GM18520 (cell line): Measurements from ENCODE around the gene ILKAP.

Source experiments
- ATAC-seq: cut with Tn5 transposase; IDR thresholded peaks from one replicate; pipeline ENCODE4 v1.9.1; 2021; ENCODE audit not compliant: unreplicated experiment

Gene ILKAP

DNA sequence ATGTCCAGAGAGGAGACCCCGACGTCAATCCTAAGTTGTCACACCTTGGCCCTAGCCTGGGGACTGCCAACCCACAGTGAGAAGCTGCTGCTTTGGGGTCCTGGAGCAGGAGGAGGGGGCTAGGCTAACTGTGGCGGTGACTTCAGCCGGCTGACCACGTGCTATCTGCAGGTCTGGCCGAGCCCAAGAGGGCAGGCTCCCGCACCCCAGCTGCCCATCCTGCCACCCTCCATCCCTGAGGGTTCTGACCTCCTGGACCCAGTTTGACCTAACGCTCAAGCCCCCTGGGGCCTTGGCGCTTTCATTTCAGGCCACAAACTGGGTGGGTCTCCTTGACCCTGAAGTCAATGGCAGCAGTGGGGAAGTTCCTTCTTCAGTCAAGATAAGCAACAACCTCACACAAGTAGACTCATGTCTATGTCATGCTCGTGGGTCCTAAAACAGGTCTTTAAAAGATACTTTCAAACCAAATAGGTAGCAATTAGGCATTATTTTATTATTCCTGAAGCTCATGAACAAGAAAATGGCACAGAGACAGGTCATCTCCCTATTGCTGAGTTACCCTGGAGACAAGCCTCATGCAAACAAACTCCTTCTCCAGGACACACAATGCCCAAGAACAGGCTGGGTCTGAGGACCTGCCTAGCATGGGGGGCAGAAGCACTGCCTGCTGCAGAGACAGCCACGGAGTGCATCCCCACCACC is 34.1 kb upstream of the ILKAP start:
- ATAC-seq, result no peak

DNA sequence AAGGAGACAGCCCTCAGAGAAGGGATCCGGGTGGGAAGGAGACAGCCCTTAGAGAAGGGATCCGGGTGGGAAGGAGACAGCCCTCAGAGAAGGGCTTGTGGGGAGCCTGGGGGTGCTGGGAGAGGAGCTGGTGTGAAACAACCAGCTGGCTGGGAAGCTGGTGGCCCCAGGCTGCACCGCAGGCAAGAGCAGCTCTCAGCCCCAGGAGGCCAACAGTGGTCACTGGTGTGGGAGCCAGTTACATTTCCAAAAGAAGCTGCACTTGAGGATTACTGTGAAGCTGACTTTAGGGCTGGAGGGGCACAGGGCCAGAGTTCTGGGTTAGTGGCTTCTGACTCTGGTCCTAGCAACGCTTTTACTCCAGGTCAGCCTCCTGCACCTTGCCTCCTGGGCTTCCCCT is 33.1 kb upstream of the ILKAP start:
- ATAC-seq, result no peak

DNA sequence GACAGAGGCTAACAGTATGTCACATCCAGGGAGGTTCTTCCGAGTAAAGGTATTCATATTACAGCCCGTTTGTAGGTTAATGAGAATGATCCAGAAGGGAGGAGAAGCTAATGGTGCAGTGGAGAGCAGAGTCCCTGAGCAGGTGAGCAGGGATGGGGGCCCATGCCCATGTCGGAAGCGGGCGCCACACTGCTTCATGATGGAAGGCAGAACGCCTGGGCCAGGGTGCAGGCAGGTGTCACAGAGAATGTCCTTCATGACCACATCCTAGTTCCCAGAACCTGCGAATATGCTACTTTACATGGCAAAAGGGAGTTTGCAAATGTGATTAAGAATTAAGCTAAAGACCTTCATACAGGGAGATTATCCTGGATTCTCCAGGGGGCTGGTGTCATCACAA is 32.4 kb upstream of the ILKAP start:
- ATAC-seq, result no peak

DNA sequence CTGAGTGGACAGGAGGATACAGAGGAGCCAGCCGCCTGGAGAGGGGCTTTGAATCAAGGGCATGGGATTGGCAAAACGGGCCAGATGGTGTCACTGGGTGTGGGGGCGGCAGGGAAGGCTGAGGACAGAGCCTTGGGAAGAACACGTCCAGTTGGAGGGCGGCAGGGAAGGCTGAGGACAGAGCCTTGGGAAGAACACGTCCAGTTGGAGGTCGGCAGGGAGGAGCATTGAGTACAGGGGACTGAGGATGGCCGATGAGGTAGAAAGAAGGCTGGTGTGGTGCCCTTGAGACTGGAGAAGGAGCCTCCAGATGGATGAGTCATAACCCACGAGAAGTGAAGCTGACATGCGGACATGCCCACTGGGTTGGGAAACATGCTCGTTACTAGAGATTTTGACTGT is 31.8 kb upstream of the ILKAP start:
- ATAC-seq, result no peak

DNA sequence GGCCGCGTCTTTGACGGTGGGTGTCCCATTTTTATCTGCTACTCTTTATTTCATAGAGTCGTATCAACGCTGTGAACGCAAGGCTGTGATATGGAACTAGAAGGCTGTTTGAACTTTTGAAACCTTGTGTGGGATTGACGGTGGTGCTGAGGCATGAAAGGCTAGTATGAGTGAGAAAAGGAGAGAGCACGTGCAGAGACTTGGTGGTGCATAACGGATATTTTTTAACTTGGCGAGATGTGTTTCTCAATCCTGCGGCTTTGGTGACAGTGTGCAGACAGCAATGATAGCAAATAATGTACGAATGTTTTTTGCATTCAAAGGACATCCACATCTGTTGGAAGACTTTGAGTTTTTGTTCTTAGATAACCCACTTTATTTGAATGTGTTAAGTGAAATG is 30.1 kb upstream of the ILKAP start:
- ATAC-seq, result no peak

DNA sequence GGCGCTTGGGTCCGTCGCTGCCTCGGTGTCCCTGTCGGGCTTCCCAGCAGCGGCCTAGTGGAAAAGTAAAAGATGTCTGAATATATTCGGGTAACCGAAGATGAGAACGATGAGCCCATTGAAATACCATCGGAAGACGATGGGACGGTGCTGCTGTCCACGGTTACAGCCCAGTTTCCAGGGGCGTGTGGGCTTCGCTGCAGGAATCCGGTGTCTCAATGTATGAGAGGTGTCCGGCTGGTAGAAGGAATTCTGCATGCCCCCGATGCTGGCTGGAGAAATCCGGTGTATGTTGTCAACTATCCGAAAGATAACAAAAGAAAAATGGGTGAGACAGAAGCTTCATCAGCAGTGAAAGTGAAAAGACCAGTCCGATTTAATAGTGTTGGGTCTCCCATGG is 28.3 kb upstream of the ILKAP start:
- ATAC-seq, result no peak

DNA sequence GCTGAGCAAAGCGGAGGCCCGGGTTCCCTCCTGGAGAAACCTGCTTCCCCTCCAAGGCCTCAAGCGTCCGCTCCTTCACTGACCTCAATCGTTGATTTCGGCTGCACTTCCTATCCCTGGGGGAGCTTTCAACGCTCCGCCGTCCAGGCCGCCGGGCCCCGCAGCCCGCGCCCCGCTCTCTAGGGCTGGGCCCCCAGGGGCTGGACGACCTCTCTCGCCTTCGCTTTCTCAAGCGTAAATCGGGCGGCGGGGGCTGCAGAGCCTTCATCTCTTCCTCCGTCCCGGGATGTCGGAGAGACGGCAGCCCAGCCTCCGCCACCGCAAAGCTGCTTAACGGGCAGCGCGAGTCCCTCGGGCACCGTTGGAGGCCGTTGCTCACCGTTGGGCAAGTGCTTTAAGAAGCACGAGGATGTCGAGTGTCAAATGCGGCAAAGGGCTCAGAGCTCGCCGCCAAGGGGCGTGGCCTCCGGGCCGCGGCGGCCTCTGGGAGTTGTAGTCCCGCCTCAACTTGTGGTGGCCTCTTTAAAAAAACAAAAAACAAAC is 27.8 kb upstream of the ILKAP start:
- no peak for ATAC-seq

DNA sequence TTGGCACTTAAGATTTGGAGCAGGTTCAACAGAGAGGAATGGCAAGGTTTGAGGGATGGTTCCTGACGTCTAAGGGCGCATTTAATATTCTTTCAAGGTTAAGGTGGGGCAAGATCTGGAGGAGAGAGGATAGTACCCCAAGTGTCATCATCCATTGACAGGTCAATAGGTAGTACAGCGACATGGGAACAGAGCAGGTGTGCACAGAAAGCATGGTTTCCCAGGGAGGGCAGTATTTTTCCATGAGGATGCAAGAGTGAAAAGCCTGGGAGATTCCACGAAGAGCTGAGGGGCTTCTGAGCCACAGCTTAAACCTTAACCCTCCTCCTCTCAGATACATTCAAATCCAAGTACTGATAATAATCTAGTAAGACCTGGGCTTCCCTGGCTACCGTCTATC is 27.2 kb upstream of the ILKAP start:
- no peak for ATAC-seq

DNA sequence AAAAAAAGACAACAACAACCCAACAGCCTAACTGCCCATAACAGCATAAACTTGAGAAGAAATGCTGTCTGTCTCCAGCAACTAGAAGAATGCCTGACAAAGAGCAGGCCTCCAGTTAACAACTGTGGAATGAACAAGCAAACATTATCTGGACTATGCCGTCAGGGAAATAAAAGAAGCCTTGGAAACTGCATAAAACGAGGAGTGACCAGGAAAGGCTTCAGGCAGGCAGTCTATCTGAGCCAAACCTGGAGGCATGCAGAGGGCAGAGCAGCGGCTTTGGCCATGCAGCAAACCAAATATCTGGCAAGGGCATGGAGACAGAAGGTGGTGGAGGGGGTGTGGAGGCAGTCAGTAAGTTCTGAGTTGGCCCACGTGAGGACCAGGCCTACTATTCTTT is 25.2 kb upstream of the ILKAP start:
- no peak for ATAC-seq

DNA sequence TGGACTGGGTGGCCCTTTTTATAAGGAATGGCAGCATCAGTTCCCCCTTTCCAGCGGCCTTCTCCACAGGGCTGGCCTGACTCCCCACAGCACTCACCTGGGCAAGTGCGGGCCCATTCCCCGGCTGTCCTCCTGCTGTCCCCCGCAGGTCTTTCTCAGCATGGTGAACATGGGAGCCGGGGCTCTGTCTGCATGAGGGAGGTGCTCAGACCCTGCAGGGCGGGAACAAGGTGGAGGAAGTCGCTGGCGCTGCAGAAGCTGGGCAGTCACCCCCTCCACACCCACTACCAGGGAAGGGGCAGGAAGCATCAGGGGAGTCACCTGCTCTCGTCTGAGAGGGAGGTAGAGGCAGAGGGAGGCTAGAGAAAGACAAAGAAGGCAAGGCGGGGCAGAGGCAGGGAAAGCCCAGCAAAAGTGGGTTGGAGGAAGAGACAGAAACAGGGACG is 24.1 kb upstream of the ILKAP start:
- ATAC-seq, result no peak

DNA sequence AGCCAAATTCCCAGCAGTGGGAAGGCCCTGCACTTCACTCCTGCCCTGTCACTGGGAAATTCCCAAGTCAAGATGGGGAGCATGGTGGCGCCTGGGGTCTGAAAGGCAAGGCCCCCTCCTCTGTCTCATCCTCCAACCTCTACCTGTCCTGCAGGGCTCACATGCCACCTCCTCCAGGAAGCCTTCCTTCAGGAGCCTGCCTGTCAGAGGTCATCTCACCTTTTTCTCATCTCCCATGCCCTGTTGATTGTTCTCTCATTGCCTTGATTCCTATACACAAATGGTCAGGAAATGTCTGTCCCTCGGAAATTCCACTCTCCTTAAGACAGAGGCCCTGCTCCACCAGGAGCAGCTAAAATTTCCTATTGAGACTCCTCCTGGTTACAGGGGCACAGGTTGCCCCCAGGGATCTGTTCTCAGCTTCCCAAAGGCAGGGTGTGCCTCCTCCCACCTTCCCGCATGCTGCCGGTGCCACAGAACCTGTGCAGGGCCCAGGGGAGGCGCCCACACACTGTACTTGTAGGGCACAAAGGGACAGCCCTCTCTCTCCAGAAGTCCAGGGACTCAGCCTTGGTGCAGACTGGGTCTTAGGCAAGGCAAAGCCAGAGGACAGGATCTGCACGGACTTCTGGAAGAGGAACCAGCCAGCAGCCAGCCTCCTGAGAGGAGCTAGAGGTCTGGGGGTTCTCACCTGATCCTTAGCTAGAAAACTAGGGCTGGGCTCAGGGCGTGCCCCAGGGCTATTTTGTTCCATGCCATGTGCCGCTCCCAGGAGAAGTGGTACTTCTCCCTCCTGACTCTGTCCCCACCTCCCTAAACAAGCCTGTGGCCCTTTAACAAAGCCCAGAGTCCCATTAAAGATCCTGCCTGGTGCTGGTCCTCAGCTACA is 23.4 kb upstream of the ILKAP start:
- no peak for ATAC-seq

DNA sequence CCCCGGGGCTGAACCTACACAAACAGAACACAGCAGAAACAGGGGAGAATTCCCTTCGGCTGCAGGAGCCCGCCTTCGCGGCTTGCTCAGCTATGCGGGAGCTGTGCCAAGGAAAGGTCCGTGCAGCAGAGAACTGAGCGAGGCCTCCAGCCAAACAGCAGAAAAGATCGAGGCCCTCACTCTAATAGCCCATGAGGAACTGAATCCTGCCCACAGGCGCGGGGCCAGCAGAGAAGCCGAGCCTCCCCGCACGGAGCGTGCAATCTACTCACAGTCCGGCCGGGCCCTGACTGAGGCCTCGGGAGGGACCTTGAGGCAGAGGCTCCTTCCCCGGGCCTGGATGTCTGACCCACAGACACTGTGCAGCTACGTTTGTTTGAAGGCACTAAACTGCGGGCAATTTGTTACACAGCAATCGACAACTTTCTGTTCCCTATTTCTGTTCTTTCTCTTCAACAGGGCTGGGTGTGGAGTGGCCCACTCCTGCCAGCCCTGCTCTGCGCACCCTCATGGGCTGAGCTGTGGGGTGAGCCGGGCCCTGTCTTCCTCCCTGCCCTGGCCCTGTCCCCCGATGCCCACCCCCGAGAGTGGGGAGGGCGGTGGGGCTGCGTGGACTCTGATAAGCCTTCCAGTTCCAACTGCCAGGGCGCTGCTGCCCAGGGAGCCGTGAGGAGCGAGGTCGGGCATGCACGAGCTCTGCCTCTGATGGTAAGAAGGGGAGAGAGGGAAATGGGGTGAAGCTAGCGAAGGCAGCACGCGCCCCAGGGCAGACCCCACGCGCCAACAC is 22.6 kb upstream of the ILKAP start:
- no peak for ATAC-seq

DNA sequence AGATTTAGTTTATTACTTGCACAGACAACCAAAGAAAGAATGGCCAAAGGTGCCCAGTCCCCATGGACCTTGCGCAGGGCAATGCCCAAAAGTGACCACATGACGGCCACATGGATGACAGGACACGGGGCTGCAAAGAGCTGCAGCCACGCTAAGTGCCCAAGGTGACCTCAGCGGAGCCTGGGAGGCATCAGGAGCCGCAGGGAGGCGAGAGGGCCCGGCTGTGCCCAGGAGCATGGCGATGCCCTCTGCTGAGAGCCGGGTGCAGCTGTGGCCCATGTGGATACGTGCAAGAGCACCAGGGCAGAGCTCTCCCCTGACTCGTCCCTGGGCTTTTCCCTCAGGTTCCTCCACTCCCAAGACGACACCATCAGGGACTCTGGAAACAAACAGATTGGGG is 21.6 kb upstream of the ILKAP start:
- ATAC-seq, result no peak

DNA sequence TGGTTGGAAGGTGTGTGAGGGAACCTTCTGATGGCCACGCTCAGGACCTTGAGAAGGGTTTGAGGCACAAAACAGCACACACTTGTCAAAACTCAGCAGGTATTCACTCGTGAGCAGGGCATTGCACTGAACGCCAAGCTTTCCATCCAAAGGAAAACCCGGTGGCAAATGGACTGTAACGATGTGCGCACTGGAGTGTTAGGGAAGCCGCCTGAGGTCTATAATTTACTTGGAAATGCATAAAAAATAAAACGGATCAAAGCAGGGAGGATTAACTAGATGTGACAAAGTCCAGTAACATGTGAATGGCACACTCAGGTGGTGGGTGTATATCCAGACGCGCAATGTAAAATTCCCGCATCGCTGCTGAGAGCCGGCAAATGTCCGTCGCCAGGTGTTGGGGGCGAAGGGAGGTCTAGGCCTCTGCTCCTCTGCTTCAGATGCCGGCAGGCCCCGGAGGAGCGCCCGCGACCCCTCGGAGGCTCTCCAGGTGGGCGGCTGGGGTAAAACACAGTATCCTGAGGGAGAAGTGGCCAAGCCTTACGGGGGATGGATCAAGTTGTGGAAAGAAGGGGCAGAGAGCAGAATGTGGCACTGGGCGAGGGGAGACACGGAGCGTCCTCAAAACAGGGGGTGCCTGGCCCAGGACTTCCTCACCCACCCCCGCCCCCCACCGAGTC is 21.0 kb upstream of the ILKAP start:
- no peak for ATAC-seq

DNA sequence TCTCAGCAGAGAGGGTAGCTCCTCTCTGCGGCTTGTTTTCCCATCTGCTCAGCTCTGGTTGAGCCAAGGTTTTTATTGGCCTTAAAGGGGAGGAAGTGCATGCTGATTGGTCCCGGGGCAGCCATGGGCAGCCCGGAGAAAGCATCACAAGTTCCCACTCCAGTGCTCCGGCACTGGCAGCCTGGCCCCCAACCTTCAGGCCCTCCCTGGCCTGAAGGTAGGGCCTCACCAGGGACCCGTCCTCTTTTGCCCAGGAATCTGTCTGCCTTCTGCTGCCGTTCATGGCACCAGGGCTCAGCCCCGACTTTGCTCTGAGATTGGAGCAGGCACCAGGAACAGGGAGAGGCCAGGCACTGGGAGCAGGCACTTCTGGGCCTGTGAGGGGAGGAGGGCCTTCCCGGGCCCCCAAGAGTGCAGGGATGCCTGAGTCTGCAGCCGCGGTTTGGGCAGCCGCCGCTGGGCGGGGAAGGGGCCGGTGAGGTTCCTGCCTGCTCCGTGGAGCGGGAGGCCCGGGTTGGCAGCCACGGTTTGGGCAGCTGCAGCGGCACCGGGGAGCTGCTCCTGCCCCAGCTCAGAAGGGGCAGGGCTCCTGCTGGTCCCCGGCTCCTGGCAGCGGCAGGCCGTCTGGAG is 17.5 kb upstream of the ILKAP start:
- ATAC-seq, result no peak

DNA sequence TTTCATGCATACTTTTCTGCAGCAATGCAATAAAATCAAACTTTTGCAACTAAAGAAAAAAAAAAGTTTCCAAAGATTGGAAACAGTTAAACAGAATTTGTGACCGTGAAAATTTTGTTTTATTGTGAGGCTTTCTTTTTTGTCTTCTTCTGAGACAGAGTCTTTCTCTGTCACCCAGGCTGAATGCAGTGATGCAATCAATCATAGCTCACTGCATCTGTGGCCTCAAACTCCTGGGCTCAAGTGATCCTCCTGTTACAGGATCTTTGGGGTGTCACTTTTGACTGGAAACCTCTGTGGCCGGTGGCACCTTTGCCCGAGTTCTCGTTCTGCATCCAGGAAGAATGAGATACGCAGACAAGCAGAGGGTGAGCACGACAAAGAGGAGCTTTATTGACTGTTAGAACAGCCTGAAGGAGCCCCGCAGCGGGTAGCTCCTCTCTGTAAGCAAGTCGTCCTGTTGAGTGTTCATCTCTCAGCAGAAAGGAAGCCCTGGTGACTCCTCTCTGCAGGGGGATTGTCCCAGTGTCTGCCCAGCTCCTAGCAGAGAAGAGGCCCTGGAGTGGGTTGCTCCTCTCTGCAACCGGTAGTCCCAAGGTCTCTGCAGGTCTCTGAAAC is 16.9 kb upstream of the ILKAP start:
- ATAC-seq, result no peak

DNA sequence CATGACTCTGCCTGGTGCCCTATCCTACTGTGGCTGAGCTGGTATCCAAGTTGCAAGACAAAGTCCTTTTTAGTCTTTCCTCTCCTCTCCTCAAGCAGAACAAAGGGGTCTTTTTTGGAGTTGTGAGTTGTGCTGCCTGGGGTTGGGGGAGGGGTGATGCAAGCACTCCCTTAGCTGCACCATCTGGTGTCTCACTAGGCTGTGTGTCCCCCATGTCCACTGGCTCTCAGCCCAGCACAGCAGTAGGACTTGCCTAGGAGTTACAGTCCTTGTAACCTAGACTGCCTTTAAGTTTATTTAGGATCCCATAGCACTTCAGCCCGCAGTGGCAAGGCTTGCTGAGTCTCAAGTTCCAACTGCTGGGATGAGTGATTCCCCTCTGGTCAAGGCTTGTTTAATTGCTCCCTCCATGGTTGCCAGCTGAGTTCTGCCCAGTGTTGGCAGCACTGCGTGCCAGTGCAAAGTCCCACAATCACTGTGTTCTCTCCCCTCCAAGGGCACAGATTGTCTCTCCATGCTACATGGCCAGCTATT is 13.2 kb upstream of the ILKAP start:
- no peak for ATAC-seq

DNA sequence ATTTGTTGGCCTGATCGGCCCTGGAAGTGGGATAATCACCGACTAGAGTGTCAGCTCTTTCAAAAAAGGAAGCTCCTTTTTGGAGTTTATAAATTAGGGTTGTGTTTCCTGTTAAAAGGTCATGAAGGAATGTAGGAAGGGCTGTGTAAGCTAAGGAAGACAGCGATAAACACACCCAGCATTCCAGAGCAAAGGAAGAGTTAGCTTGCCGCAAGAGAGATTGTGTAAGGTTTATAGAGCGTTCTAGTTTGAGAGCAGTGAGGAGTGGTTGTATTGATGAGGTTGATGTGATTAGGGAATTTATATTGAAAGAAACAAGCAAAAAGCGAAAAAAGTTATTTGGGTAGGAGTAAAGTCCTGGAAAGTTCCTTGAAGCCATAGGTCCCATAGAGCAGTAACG is 3.5 kb upstream of the ILKAP start:
- no peak for ATAC-seq

DNA sequence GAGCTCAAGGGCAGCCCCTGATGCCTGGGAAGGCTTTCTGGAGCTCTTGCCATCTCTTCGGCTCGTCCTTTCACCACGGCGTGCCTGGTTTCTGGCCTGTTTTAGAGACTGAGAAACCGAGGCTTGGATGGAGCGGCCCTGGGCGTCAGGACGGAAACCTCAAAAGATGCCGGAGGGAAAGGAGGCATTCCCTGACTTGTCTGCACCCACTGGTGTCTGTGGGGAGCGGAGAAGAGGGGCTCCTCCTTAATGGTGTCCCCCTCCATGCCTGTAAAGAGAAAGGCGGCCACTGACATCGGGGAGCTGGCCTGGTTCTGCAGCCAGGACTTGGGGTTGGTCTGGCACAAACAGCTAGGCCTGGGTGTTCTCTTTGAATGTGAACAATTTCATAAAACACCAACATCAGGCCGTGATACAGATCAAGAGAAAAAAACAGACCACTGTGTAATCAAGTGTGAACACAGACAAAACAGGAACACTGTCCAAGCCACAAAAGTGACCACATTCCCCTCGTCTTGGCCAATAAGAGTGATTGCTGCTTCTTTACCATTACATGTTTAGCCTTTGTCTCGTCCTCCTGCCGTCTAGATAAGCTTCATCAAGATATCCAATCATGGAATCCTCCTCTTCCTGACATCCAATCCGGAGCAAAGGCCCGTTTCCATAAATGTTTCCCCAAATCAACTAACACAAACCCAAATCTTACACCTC is 633 bp upstream of the ILKAP start:
- ATAC-seq, result no peak
